Measurements from ENCODE around the gene ARHGEF19. TPM values are rescaled to one million over a fixed set of nuclear protein-coding genes. Genes with fewer than 3 reads are reported as not detected.

Gene ARHGEF19
- total RNA-seq, 1 donor from 2014 or later: 29.5 TPM

- Mint-ChIP-seq H3K4me1 (ENCODE audit: unreplicated experiment) (peaks cover 35% of the 10 kb centered on the region), H3K9me3 (no peaks in the 10 kb centered on the region), H3K27ac (peak overlapping the region; percentile 90), H3K4me3 (peak overlapping the region; percentile 79), H3K36me3 (peaks cover 21% of the 10 kb centered on the region), H3K27me3 (no peaks in the 10 kb centered on the region)
- no peak for DNase-seq (ENCODE audit: extremely low spot score, unreplicated experiment)
- TF ChIP-seq, protein P1, sequence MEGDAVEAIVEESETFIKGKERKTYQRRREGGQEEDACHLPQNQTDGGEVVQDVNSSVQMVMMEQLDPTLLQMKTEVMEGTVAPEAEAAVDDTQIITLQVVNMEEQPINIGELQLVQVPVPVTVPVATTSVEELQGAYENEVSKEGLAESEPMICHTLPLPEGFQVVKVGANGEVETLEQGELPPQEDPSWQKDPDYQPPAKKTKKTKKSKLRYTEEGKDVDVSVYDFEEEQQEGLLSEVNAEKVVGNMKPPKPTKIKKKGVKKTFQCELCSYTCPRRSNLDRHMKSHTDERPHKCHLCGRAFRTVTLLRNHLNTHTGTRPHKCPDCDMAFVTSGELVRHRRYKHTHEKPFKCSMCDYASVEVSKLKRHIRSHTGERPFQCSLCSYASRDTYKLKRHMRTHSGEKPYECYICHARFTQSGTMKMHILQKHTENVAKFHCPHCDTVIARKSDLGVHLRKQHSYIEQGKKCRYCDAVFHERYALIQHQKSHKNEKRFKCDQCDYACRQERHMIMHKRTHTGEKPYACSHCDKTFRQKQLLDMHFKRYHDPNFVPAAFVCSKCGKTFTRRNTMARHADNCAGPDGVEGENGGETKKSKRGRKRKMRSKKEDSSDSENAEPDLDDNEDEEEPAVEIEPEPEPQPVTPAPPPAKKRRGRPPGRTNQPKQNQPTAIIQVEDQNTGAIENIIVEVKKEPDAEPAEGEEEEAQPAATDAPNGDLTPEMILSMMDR (conservative IDR thresholded peaks at IDR 0.05): no peak
Measured at GRCh38 chr1:16151196-16151994, 61.1 kb downstream of the ARHGEF19 start.

- Mint-ChIP-seq H3K27ac (peak overlapping the region; percentile 72), H3K36me3 (peaks cover 21% of the 10 kb centered on the region), H3K4me3 (no peak overlapping the region), H3K4me1 (ENCODE audit: unreplicated experiment) (peaks cover 39% of the 10 kb centered on the region), H3K9me3 (no peaks in the 10 kb centered on the region), H3K27me3 (no peaks in the 10 kb centered on the region)
- no peak for DNase-seq (ENCODE audit: extremely low spot score, unreplicated experiment)
- TF ChIP-seq, protein P1 (conservative IDR thresholded peaks at IDR 0.05): no peak
Measured at GRCh38 chr1:16150508-16150907, 61.9 kb downstream of the ARHGEF19 start.

- TF ChIP-seq, protein P1 (conservative IDR thresholded peaks at IDR 0.05): no peak
- DNase-seq (ENCODE audit: extremely low spot score, unreplicated experiment): no peak
- Mint-ChIP-seq H3K4me3 (peak overlapping the region; percentile 28), H3K4me1 (ENCODE audit: unreplicated experiment) (peaks cover 39% of the 10 kb centered on the region), H3K27ac (peak overlapping the region; percentile 96), H3K9me3 (no peaks in the 10 kb centered on the region), H3K36me3 (peaks cover 21% of the 10 kb centered on the region), H3K27me3 (no peaks in the 10 kb centered on the region)
Measured at GRCh38 chr1:16149702-16150488, 62.6 kb downstream of the ARHGEF19 start.

DNA sequence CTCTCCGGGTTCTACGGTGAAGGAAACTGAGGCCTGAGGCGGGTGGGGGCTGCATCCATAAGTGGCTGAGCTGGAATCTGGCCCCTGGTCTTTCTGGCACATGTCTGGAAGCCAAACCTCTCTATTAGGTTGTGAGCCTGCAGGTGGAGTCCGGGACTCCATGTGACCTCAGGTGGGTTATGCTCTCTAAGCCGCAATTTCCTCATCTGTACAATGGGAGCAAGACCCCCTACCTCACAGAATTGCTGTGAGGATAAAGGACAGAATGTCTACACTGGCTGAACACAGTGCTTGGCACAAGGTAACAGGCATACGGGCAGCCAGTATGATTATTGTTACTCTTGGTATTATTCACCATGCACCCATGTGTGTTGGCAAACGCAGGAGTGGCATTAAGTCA is 63.3 kb downstream of the ARHGEF19 start:
- Mint-ChIP-seq H3K4me1 (ENCODE audit: unreplicated experiment) (peaks cover 39% of the 10 kb centered on the region), H3K9me3 (no peaks in the 10 kb centered on the region), H3K4me3 (peak overlapping the region; percentile 71), H3K27me3 (no peaks in the 10 kb centered on the region), H3K27ac (peak overlapping the region; percentile 96), H3K36me3 (peaks cover 21% of the 10 kb centered on the region)
- TF ChIP-seq, protein P1 (conservative IDR thresholded peaks at IDR 0.05): no peak
- DNase-seq (ENCODE audit: extremely low spot score, unreplicated experiment): no peak

GRCh38 chr1:16148329-16149092 is 63.9 kb downstream of the ARHGEF19 start:
- H3K27me3 Mint-ChIP-seq: no peaks in the 10 kb centered on the region
- no peak for DNase-seq (ENCODE audit: extremely low spot score, unreplicated experiment)
- peak overlapping the region; percentile 96 for H3K27ac Mint-ChIP-seq
- peaks cover 38% of the 10 kb centered on the region for H3K4me1 Mint-ChIP-seq (ENCODE audit: unreplicated experiment)
- TF ChIP-seq, protein P1 (conservative IDR thresholded peaks at IDR 0.05): no peak
- H3K36me3 Mint-ChIP-seq: peaks cover 21% of the 10 kb centered on the region
- H3K9me3 Mint-ChIP-seq: no peaks in the 10 kb centered on the region
- peak overlapping the region; percentile 71 for H3K4me3 Mint-ChIP-seq

Data from type B pancreatic cell (in vitro differentiated cells).